Duodenal mucosa (tissue), 2 donors: Measurements from ENCODE around the gene LASP1.

Source experiments
- H3K27ac ChIP-seq: one replicate; pipeline ENCODE4 v1.7.0; 2013; ENCODE audit warnings: low read depth, low read length
- H3K27me3 ChIP-seq, 2 donors: one replicate each; pipeline ENCODE4 v1.7.0; 2013; ENCODE audit warnings: low read length in 2 of 2, control low read depth in 1 of 2; ENCODE audit not compliant: insufficient read depth in 2 of 2, control insufficient read depth in 1 of 2
- H3K36me3 ChIP-seq, 2 donors: one replicate each; pipeline ENCODE4 v1.7.0; 2013; ENCODE audit warnings: low read length in 2 of 2, control low read depth in 1 of 2; ENCODE audit not compliant: insufficient read depth in 2 of 2, control insufficient read depth in 1 of 2
- H3K4me1 ChIP-seq, 2 donors: one replicate each; pipeline ENCODE4 v1.7.0; 2013; ENCODE audit warnings: low read length in 2 of 2, control low read depth in 1 of 2; ENCODE audit not compliant: insufficient read depth in 2 of 2, control insufficient read depth in 1 of 2
- H3K4me3 ChIP-seq, 2 donors: one replicate each; pipeline ENCODE4 v1.7.0; 2013; ENCODE audit warnings: low read length in 2 of 2, low read depth in 1 of 2
- H3K9ac ChIP-seq, 2 donors: one replicate each; pipeline ENCODE4 v1.7.0; 2013; ENCODE audit warnings: low read length in 2 of 2, low read depth in 1 of 2
- H3K9me3 ChIP-seq, 2 donors: one replicate each; pipeline ENCODE4 v1.7.0; 2013; ENCODE audit warnings: low read length in 2 of 2, control low read depth in 1 of 2; ENCODE audit not compliant: control insufficient read depth in 1 of 2

Gene LASP1

GRCh38 chr17:38879878-38880665 lies 10.2 kb downstream of the LASP1 start:
- Histone ChIP-seq H3K9ac (no peak overlapping the region), H3K27me3 (no peaks in the 10 kb centered on the region), H3K9me3 (no peaks in the 10 kb centered on the region), H3K27ac (peak overlapping the region; percentile 41), H3K36me3 (peaks cover 26 to 56% of the 10 kb centered on the region in 2 donors), H3K4me3 (peak overlapping the region; percentile 30 to 32), H3K4me1 (peaks cover 71 to 74% of the 10 kb centered on the region in 2 donors)

- Histone ChIP-seq H3K36me3 (peaks cover 26 to 55% of the 10 kb centered on the region in 2 donors), H3K9ac (peak overlapping the region in 1 of 2 donors; percentile 24), H3K27me3 (no peaks in the 10 kb centered on the region), H3K4me3 (peak overlapping the region in 1 of 2 donors; percentile 13), H3K27ac (no peak overlapping the region), H3K4me1 (peaks cover 79 to 87% of the 10 kb centered on the region in 2 donors), H3K9me3 (no peaks in the 10 kb centered on the region)
Measured at GRCh38 chr17:38881600-38882191, 11.8 kb downstream of the LASP1 start.

- peak overlapping the region in 1 of 2 donors; percentile 43 for H3K9ac ChIP-seq
- no peak overlapping the region for H3K4me3 ChIP-seq
- H3K9me3 ChIP-seq, result no peaks in the 10 kb centered on the region
- H3K27me3 ChIP-seq, result no peaks in the 10 kb centered on the region
- H3K4me1 ChIP-seq, result peaks cover 80 to 87% of the 10 kb centered on the region in 2 donors
- peaks cover 31 to 52% of the 10 kb centered on the region in 2 donors for H3K36me3 ChIP-seq
- H3K27ac ChIP-seq, result no peak overlapping the region
Measured at GRCh38 chr17:38882870-38883269, 13.0 kb downstream of the LASP1 start.

GRCh38 chr17:38883592-38884526 lies 14.0 kb downstream of the LASP1 start:
- Histone ChIP-seq H3K9me3 (no peaks in the 10 kb centered on the region), H3K9ac (peak overlapping the region in 1 of 2 donors; percentile 19), H3K4me1 (peaks cover 82 to 85% of the 10 kb centered on the region in 2 donors), H3K36me3 (peaks cover 22 to 50% of the 10 kb centered on the region in 2 donors), H3K27ac (no peak overlapping the region), H3K27me3 (no peaks in the 10 kb centered on the region), H3K4me3 (peak overlapping the region; percentile 32 to 38)

GRCh38 chr17:38885044-38885727 lies 15.3 kb downstream of the LASP1 start:
- Histone ChIP-seq H3K27me3 (no peaks in the 10 kb centered on the region), H3K9ac (peak overlapping the region; percentile 30 to 38), H3K9me3 (no peaks in the 10 kb centered on the region), H3K36me3 (peaks cover 20 to 49% of the 10 kb centered on the region in 2 donors), H3K27ac (peak overlapping the region; percentile 0), H3K4me3 (peak overlapping the region; percentile 8 to 51), H3K4me1 (peaks cover 80 to 87% of the 10 kb centered on the region in 2 donors)

GRCh38 chr17:38885728-38886642 lies 16.1 kb downstream of the LASP1 start:
- H3K27ac ChIP-seq, result peak overlapping the region; percentile 51
- no peaks in the 10 kb centered on the region for H3K27me3 ChIP-seq
- H3K9ac ChIP-seq, result peak overlapping the region; percentile 30 to 38
- peaks cover 77 to 85% of the 10 kb centered on the region in 2 donors for H3K4me1 ChIP-seq
- H3K9me3 ChIP-seq, result no peaks in the 10 kb centered on the region
- H3K4me3 ChIP-seq, result peak overlapping the region; percentile 8 to 51
- H3K36me3 ChIP-seq, result peaks cover 27 to 52% of the 10 kb centered on the region in 2 donors

GRCh38 chr17:38886643-38887010 lies 16.8 kb downstream of the LASP1 start:
- Histone ChIP-seq H3K27me3 (no peaks in the 10 kb centered on the region), H3K4me1 (peaks cover 71 to 86% of the 10 kb centered on the region in 2 donors), H3K36me3 (peaks cover 29 to 56% of the 10 kb centered on the region in 2 donors), H3K9me3 (no peaks in the 10 kb centered on the region), H3K27ac (no peak overlapping the region), H3K4me3 (peak overlapping the region; percentile 8 to 51), H3K9ac (peak overlapping the region; percentile 15 to 19)

GRCh38 chr17:38888842-38889241 lies 19.0 kb downstream of the LASP1 start:
- Histone ChIP-seq H3K4me1 (peaks cover 64 to 89% of the 10 kb centered on the region in 2 donors), H3K9me3 (no peaks in the 10 kb centered on the region), H3K36me3 (peaks cover 44 to 65% of the 10 kb centered on the region in 2 donors), H3K4me3 (no peak overlapping the region), H3K27ac (no peak overlapping the region), H3K27me3 (no peaks in the 10 kb centered on the region), H3K9ac (no peak overlapping the region)
